ENCODE data around the gene ELSPBP1.

DNA sequence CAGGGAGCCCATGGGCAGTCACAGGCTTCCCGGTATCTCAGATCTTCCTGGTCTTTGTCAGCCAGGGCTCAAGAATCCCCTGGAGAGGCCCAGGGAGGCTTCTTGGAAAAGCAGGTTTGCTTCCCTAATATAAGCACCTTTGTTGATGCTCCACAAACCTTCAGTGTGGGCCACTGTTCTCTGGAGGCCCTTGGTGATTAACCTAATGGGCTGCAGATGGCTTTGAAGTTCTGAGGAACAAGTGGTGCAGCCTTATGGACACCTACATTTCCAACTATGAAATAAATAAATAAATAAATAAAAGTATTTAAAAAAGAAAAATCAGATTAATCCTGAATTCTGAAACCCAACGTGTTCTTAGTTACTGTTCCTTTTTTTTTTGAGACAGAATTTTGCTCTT lies 2.4 kb upstream of the ELSPBP1 start, which contains the start of gene BSPH1:
- TF ChIP-seq, protein P1, sequence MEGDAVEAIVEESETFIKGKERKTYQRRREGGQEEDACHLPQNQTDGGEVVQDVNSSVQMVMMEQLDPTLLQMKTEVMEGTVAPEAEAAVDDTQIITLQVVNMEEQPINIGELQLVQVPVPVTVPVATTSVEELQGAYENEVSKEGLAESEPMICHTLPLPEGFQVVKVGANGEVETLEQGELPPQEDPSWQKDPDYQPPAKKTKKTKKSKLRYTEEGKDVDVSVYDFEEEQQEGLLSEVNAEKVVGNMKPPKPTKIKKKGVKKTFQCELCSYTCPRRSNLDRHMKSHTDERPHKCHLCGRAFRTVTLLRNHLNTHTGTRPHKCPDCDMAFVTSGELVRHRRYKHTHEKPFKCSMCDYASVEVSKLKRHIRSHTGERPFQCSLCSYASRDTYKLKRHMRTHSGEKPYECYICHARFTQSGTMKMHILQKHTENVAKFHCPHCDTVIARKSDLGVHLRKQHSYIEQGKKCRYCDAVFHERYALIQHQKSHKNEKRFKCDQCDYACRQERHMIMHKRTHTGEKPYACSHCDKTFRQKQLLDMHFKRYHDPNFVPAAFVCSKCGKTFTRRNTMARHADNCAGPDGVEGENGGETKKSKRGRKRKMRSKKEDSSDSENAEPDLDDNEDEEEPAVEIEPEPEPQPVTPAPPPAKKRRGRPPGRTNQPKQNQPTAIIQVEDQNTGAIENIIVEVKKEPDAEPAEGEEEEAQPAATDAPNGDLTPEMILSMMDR (IDR thresholded peaks at IDR 0.05; ENCODE audit: extremely low read depth in 1 of 2, insufficient read depth in 1 of 2, low read depth in 1 of 2, low read length in 2 of 2), result no peak
- TF ChIP-seq POLR2A (IDR thresholded peaks at IDR 0.05; ENCODE audit: low read depth, low read length), result no peak
- no peak for TF ChIP-seq GATA2 (IDR thresholded peaks at IDR 0.05; ENCODE audit: insufficient read depth, insufficient read length, low read depth, low read length)
- TF ChIP-seq POLR2AphosphoS5 (IDR thresholded peaks at IDR 0.05; ENCODE audit: insufficient read depth, low read depth, low read length), result no peak
- TF ChIP-seq JUN (IDR thresholded peaks at IDR 0.05; ENCODE audit: borderline replicate concordance, insufficient read depth, insufficient read length, low read depth), result no peak

All from endothelial cell of umbilical vein (primary cell).